ENCODE data around the gene CLEC20A. TPM values are rescaled to one million over a fixed set of nuclear protein-coding genes. Genes with fewer than 3 reads are reported as not detected.
A peak's percentile ranks its signal among the peaks of the same experiment; 100 is the strongest.

CLEC20A gene
- total and polyA plus RNA-seq, 10 donors: 0.57 to 3.6 (median 1.3) TPM; not detected in 2

DNA sequence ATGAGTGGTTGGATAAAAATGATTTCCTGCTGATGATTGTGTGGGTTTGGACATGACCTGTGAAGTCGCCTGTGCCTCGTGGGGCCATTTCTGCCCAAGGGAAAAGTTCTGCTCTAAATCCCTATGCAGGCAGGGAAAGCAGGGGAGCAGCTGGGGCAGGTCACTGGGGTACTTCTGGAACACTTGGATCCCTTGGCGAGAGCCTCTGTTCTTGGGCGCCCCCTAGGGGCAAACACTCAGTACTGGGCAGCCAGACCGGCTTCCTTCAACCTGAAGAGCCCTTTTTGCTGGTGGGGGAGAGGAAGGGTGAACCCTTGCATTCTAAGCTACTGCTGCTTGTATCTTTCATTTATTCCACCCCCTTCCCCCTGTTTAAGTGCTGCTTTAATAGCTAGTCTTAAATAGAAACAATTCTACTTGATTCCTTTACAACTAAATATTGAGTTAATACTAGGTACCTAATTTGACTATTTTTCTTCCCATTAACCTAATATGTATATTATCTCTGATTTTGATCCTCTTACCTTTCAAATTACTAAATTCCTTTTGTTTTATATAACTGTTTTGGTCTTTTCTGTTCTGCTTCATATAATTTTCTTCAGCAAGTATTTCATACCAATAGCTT lies 5.1 kb upstream of the CLEC20A start:
- H3K36me3 ChIP-seq: no peaks in the 10 kb centered on the region
- 12 to 29% (median 22%) methylated on average over 5 of the region's 5 CpGs for WGBS, 5 donors
- no peak overlapping the region for H3K27ac ChIP-seq
- H3K4me3 ChIP-seq: no peak overlapping the region
- no peaks in the 10 kb centered on the region for H3K9me3 ChIP-seq
- no peaks in the 10 kb centered on the region for H3K27me3 ChIP-seq (replicated peaks in 1 of 7)
- H3K4me1 ChIP-seq: peaks cover 0 to 11% (median 0%) of the 10 kb centered on the region in 6 donors
- DNase-seq: peak; percentile 86
- TF ChIP-seq, protein P1, sequence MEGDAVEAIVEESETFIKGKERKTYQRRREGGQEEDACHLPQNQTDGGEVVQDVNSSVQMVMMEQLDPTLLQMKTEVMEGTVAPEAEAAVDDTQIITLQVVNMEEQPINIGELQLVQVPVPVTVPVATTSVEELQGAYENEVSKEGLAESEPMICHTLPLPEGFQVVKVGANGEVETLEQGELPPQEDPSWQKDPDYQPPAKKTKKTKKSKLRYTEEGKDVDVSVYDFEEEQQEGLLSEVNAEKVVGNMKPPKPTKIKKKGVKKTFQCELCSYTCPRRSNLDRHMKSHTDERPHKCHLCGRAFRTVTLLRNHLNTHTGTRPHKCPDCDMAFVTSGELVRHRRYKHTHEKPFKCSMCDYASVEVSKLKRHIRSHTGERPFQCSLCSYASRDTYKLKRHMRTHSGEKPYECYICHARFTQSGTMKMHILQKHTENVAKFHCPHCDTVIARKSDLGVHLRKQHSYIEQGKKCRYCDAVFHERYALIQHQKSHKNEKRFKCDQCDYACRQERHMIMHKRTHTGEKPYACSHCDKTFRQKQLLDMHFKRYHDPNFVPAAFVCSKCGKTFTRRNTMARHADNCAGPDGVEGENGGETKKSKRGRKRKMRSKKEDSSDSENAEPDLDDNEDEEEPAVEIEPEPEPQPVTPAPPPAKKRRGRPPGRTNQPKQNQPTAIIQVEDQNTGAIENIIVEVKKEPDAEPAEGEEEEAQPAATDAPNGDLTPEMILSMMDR (IDR thresholded peaks at IDR 0.05 in 8 of 11, conservative IDR thresholded peaks at IDR 0.05 in 3 of 11): peak in 10 of 11 experiments; percentile 30 to 88 (median 76)
- no peak for TF ChIP-seq POLR2AphosphoS5 (IDR thresholded peaks at IDR 0.05)
- intact Hi-C loops (cut with DNase I; ENCODE audit: low total_unique reads): loop anchor here (5.0 kb wide), 1 partner anchor 205 kb away; no protein-coding TSS in a partner anchor

DNA sequence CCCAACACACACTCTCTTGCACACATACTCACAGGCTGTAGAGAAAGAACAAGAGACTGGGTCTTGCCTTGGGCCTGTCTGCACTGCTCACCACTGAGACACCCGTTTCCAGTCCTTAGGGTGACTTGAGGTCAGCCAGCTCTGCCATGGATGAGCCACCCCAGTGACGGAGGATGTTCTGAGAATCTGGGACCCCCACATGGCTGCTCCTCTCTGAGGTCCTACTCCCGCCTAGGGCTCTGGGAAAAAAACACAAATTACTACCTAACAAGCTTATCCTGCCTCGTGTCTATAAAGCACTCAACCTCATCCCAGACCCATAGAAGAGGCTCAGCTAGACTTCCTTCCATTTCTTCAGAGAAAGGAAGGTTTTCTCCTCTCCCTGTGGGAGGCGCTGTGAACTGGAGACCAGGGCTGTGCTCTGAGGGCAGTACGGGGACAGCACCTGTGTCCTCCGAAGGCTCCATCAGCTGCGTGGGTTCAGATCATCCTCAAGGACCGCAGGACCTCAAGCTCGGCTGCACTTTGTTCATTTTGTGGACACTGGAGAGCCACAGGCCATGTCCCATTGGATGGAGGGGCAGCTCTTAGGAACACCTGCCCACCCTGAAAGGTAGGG lies 4.3 kb upstream of the CLEC20A start:
- H3K36me3 ChIP-seq: no peaks in the 10 kb centered on the region
- DNase-seq: no peak
- H3K27me3 ChIP-seq (replicated peaks in 1 of 7): no peaks in the 10 kb centered on the region
- no peak overlapping the region for H3K4me3 ChIP-seq
- intact Hi-C loops (cut with DNase I; ENCODE audit: low total_unique reads): loop anchor here (5.0 kb wide), 1 partner anchor 204 kb away; no protein-coding TSS in a partner anchor
- no peak overlapping the region for H3K27ac ChIP-seq
- no peaks in the 10 kb centered on the region for H3K9me3 ChIP-seq
- H3K4me1 ChIP-seq: peaks cover 0 to 11% (median 0%) of the 10 kb centered on the region in 6 donors
- WGBS, 5 donors: 88 to 95% (median 91%) methylated on average over 9 to 10 of the region's 10 CpGs
- TF ChIP-seq, protein P1 (IDR thresholded peaks at IDR 0.05 in 8 of 11, conservative IDR thresholded peaks at IDR 0.05 in 3 of 11): no peak
- TF ChIP-seq POLR2AphosphoS5 (IDR thresholded peaks at IDR 0.05): no peak
- no peak for TF ChIP-seq POLR2A (IDR thresholded peaks at IDR 0.05)

DNA sequence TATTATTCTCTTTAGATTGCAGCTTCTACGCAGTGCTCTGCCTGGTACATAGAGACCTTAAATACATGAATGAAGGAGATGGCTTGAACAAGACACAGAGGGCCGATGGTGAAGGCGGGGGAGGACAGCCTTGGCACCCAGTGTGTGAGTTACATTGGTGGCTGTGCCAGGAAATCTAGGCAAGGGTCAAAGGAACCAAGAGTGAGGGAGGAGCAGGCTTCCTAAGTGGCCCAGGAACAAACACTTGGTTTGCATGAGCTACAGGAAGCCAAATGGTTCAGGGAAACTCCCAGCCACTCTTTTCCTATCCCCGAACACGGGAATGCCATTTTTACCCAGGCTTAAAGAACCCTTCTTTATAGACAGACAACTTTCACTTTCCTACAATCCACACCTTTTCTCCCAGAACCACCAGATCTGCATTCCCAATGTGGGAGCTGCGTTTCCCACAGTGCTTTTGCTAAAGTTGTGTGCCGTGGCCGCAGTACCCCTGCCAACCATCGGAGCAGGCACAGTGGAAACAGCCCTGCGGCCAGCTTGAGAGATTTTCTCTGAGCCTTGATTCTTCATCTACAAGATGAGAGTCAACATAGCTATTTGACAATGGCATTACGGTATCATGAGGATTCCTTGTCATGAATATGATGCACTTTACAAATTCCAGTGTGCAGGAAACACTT lies 3.5 kb upstream of the CLEC20A start:
- peaks cover 0 to 11% (median 0%) of the 10 kb centered on the region in 6 donors for H3K4me1 ChIP-seq
- H3K36me3 ChIP-seq: no peaks in the 10 kb centered on the region
- WGBS, 5 donors: 70 to 86% (median 80%) methylated on average over 11 of the region's 11 CpGs
- DNase-seq: no peak
- no peaks in the 10 kb centered on the region for H3K27me3 ChIP-seq (replicated peaks in 1 of 7)
- no peak overlapping the region for H3K27ac ChIP-seq
- TF ChIP-seq, protein P1 (IDR thresholded peaks at IDR 0.05 in 8 of 11, conservative IDR thresholded peaks at IDR 0.05 in 3 of 11): peak in 1 of 11 experiments; percentile 17
- TF ChIP-seq POLR2AphosphoS5 (IDR thresholded peaks at IDR 0.05): no peak
- H3K4me3 ChIP-seq: peak overlapping the region in 1 of 8 donors; percentile 5
- H3K9me3 ChIP-seq: no peaks in the 10 kb centered on the region
- intact Hi-C loops (cut with DNase I; ENCODE audit: low total_unique reads): loop anchor here (5.0 kb wide), 1 partner anchor 203 kb away; no protein-coding TSS in a partner anchor

Data from spleen (tissue), 11 donors.